Measurements from ENCODE around the gene C20orf144. TPM values are rescaled to one million over a fixed set of nuclear protein-coding genes. Genes with fewer than 3 reads are reported as not detected.

C20orf144 gene
- polyA plus RNA-seq, 3 donors from 2014 or later, result 0.13 to 0.22 TPM; not detected in 1

DNA sequence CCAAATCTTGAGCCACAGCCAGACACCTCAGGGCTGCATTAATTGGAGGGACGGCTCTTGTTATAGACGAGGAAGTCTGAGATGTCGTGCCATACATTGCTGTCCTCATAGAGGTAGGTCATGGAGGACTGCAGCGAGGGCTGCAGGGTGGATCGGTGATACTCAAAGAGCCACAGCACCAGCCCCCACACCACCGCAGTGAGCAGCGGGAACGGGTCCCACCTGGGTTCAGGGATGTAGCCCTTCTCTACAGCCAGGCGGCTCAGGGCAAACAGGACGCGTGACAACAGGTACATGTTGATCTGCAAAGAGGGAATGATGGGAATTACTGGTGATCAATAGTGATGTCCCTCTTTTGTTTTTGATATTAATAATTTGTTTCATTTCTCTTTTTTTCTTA is 45.5 kb downstream of the C20orf144 start:
- DNase-seq, result no peak
- Mint-ChIP-seq H3K27me3 (ENCODE audit: low read depth in 3 of 3) (peaks cover 0 to 1% (median 0%) of the 10 kb centered on the region in 3 donors), H3K27ac (no peak overlapping the region), H3K4me3 (no peak overlapping the region), H3K4me1 (no peaks in the 10 kb centered on the region), H3K36me3 (peaks cover 14 to 21% (median 20%) of the 10 kb centered on the region in 3 donors), H3K9me3 (no peaks in the 10 kb centered on the region)

DNA sequence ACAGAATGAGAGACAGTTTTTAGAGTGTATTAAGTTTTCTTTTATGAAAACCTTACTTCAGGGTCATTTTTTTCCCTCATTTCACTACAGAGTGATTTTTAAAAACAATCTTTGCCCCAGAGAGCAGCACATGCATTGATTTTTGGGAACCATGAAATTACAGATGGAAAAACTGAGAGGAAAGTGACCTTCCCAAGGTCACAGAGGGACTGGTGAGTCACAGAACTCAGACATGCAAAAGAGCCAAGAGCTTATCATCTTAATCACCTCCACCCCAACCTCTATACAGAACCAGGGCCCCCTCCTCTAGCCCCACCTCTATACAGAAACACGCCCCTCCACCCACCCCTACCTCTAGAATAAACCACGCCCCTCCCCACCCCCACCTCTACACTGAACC is 47.3 kb downstream of the C20orf144 start:
- Mint-ChIP-seq H3K4me3 (no peak overlapping the region), H3K36me3 (peaks cover 24 to 33% (median 33%) of the 10 kb centered on the region in 3 donors), H3K4me1 (no peaks in the 10 kb centered on the region), H3K27me3 (ENCODE audit: low read depth in 3 of 3) (peaks cover 0 to 2% (median 1%) of the 10 kb centered on the region in 3 donors), H3K27ac (no peak overlapping the region), H3K9me3 (no peaks in the 10 kb centered on the region)
- DNase-seq, result no peak

DNA sequence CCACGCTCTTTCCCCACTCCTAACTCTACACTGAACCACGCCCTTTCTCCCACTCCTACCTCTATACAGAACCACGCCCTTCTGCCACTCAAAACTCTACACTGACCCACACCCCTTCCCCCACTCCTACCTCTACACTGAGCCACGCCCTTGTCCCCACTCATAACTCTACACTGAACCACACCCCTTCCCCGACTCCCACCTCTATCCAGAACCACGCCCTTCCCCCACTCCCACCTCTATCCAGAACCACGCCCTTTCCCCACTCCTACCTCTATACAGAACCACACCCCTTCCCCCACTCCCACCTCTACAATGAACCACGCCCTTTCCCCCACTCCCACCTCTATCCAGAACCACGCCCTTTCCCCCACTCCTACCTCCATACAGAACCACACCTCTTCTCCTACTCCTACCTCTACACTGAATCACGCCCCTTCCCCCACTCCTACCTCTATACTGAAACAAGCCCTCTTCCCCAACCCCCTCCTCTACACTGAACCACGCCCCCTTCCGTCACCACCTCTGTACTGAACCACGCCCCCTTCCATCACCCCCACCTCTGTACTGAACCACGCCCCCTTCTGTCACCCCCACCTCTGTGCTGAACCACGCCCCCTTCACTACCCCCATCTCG is 47.9 kb downstream of the C20orf144 start:
- DNase-seq, result no peak
- H3K27ac Mint-ChIP-seq, result peak overlapping the region in 1 of 6 donors; percentile 28

DNA sequence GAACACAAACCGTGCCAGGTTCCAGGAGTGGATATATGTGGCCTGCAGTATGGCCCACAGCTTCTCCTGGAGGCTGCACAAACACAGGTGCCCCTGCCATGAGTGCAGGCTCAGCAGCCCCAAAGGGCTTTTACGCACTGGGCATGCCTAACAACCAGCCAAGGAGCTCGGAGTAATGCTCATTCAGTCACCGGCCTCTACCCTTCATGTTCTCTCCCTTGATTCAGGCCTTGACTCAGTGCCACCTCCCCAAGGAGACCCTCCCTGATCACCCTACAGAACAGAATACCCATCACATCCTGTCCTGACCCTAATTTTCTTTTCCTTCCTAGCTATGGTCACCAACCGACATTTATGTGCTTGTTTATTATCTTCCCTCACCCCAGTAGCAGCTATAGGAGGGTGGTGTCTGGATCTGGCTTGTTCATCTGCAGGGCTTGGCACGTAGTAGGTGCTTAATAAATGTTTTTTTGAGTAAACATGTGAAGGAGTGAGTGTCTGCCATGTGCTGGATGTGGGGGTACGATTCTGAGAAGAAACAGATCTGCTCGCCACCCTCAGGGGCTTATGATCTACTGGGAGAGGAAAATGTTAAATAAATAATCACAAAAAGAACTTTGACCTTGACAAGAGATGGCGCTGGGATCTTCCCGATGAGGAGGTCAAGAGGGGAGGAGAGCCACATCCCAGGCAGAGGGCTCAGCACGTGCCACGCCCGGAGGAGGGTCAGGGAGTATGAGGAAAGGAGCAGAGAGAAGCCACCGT is 48.7 kb downstream of the C20orf144 start:
- Mint-ChIP-seq H3K4me1 (no peaks in the 10 kb centered on the region), H3K4me3 (no peak overlapping the region), H3K9me3 (no peaks in the 10 kb centered on the region), H3K27me3 (ENCODE audit: low read depth in 3 of 3) (peaks cover 0 to 2% (median 1%) of the 10 kb centered on the region in 3 donors), H3K36me3 (peaks cover 24 to 33% (median 33%) of the 10 kb centered on the region in 3 donors), H3K27ac (no peak overlapping the region)
- DNase-seq, result no peak

More for the DNA sequence above, 47.9 kb downstream of the C20orf144 start:
- Mint-ChIP-seq H3K27me3 (ENCODE audit: low read depth in 3 of 3) (peaks cover 0 to 2% (median 1%) of the 10 kb centered on the region in 3 donors), H3K9me3 (no peaks in the 10 kb centered on the region), H3K36me3 (peaks cover 24 to 33% (median 33%) of the 10 kb centered on the region in 3 donors), H3K4me1 (no peaks in the 10 kb centered on the region), H3K4me3 (no peak overlapping the region)

DNA sequence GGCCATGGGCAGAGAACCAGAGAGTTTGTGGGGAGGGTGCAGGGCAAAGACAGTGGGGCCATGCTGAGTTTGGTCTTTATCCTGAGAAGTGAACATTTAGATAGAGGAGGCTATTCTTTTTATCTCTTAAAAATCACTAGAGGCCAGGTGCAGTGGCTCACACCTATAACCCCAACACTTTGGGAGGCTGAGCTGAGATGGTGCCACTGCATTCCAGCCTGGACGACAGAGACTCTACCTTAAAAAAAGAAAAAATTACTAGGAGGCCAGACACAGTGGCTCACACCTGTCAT is 49.3 kb downstream of the C20orf144 start:
- Mint-ChIP-seq H3K27me3 (ENCODE audit: low read depth in 3 of 3) (peaks cover 0 to 2% (median 1%) of the 10 kb centered on the region in 3 donors), H3K4me1 (peaks cover 0 to 4% of the 10 kb centered on the region in 2 donors), H3K36me3 (peaks cover 24 to 37% (median 36%) of the 10 kb centered on the region in 3 donors), H3K9me3 (no peaks in the 10 kb centered on the region), H3K27ac (no peak overlapping the region), H3K4me3 (no peak overlapping the region)
- DNase-seq, result no peak

Other genes starting within 250 kb of the C20orf144 start
- 1 to 10 TPM in 2 of 3 donors, not detected in 1; 2.4 to 2.8 TPM for gene SNTA1, start 218.6 kb upstream of the C20orf144 start, polyA plus RNA-seq
- 10 to 100 TPM in 2 of 3 donors, 1 to 10 TPM in 1; 7.5 to 15.5 (median 11.0) TPM for gene CBFA2T2, start 172.2 kb upstream of the C20orf144 start, polyA plus RNA-seq
- gene ACTL10, start 4.6 kb downstream of the C20orf144 start, polyA plus RNA-seq, result 1 to 10 TPM; 3.4 to 7.0 (median 3.9) TPM
- gene NECAB3, start 12.1 kb downstream of the C20orf144 start, polyA plus RNA-seq, result 1 to 10 TPM; 2.5 to 3.8 (median 2.9) TPM
- gene E2F1, start 24.1 kb downstream of the C20orf144 start, polyA plus RNA-seq, result 1 to 10 TPM; 1.5 to 2.5 (median 1.8) TPM
- 10 to 100 TPM in 2 of 3 donors, 1 to 10 TPM in 1; 6.8 to 16.6 (median 14.1) TPM for gene PXMP4, start 58.0 kb downstream of the C20orf144 start, polyA plus RNA-seq
- gene ZNF341, start 69.7 kb downstream of the C20orf144 start, polyA plus RNA-seq, result 1 to 10 TPM in 2 of 3 donors, under 1 TPM in 1; 0.79 to 3.8 (median 1.7) TPM
- gene CHMP4B, start 149.0 kb downstream of the C20orf144 start, polyA plus RNA-seq, result 1 to 10 TPM; 1.3 to 8.1 (median 3.7) TPM

All from immature natural killer cell (primary cell).